Thoracic aorta (tissue), 2 donors: ENCODE data around the gene FRMPD2. TPM values are rescaled to one million over a fixed set of nuclear protein-coding genes. Genes with fewer than 3 reads are reported as not detected.

ENCODE experiments used
- ATAC-seq: fragments of 150-250 bp; one replicate; pipeline ENCODE4 v1.8.0; 2017; ENCODE audit warnings: low read depth; ENCODE audit not compliant: insufficient number of reproducible peaks, low FRiP score
- DNase-seq: peaks from one replicate; pipeline ENCODE4 v3.0.0-alpha.2; 2020; ENCODE audit warnings: low spot score
- H3K27ac ChIP-seq, 2 donors: fragments of 200-600 bp; sonication (generic); 1 replicate in 1 of 2; 2 replicates in 1 of 2; pipeline ENCODE4 v1.5.1; 2016; ENCODE audit warnings: mild to moderate bottlenecking in 2 of 2, moderate library complexity in 2 of 2
- H3K27me3 ChIP-seq: fragments of 200-600 bp; sonication (generic); replicated peaks from 2 replicates; pipeline ENCODE4 v1.6.0; 2016; ENCODE audit warnings: mild to moderate bottlenecking; ENCODE audit not compliant: insufficient read depth
- H3K36me3 ChIP-seq: fragments of 200-600 bp; sonication (generic); one replicate; pipeline ENCODE4 v1.5.1; 2016
- H3K4me1 ChIP-seq, 2 donors: fragments of 200-600 bp; sonication (generic); 1 replicate in 1 of 2; 2 replicates in 1 of 2; pipeline versions ENCODE4 v1.5.1 to v1.6.0; 2016; ENCODE audit warnings: low read depth in 2 of 2, mild to moderate bottlenecking in 1 of 2; ENCODE audit not compliant: control insufficient read depth in 1 of 2
- H3K4me3 ChIP-seq: fragments of 200-600 bp; sonication (generic); 2 replicates; pipeline ENCODE4 v1.5.1; 2016; ENCODE audit warnings: mild to moderate bottlenecking
- H3K9me3 ChIP-seq: fragments of 200-600 bp; sonication (generic); 2 replicates; pipeline ENCODE4 v1.5.1; 2016
- CTCF ChIP-seq: fragments of 200-600 bp; sonication (generic); IDR thresholded peaks from one replicate; pipeline ENCODE4 v1.5.1; 2019; ENCODE audit warnings: antibody characterized with exemption
- total RNA-seq, 2 donors: library from RNA; depleted of rRNA; stranded (reverse); fragments of >200 nt; gene quantifications; one replicate each; pipeline versions ENCODE4 v1.1.0 to v1.2.3, GENCODE V29; 2016

The FRMPD2 gene
- total RNA-seq, 2 donors from 2014 or later: not detected

GRCh38 chr10:48251152-48251524, 23.4 kb downstream of the FRMPD2 start:
- no peak overlapping the region for H3K27ac ChIP-seq
- DNase-seq (no peak), ATAC-seq (no peak)
- no peaks in the 10 kb centered on the region for H3K9me3 ChIP-seq
- H3K4me3 ChIP-seq: no peak overlapping the region
- TF ChIP-seq CTCF: no peak
- H3K4me1 ChIP-seq: no peaks in the 10 kb centered on the region
- H3K27me3 ChIP-seq: no peaks in the 10 kb centered on the region
- no peaks in the 10 kb centered on the region for H3K36me3 ChIP-seq

- no peaks in the 10 kb centered on the region for H3K36me3 ChIP-seq
- no peaks in the 10 kb centered on the region for H3K27me3 ChIP-seq
- DNase-seq (no peak), ATAC-seq (no peak)
- H3K4me3 ChIP-seq: no peak overlapping the region
- no peak for TF ChIP-seq CTCF
- H3K9me3 ChIP-seq: no peaks in the 10 kb centered on the region
- H3K27ac ChIP-seq: no peak overlapping the region
- no peaks in the 10 kb centered on the region for H3K4me1 ChIP-seq
Observed at GRCh38 chr10:48249763-48250351, 24.6 kb downstream of the FRMPD2 start.

GRCh38 chr10:48249004-48249762, 25.3 kb downstream of the FRMPD2 start:
- Histone ChIP-seq H3K27me3 (no peaks in the 10 kb centered on the region), H3K27ac (no peak overlapping the region), H3K4me3 (no peak overlapping the region), H3K4me1 (no peaks in the 10 kb centered on the region), H3K36me3 (no peaks in the 10 kb centered on the region), H3K9me3 (no peaks in the 10 kb centered on the region)
- no peak for TF ChIP-seq CTCF
- ATAC-seq (no peak), DNase-seq (no peak)

DNA sequence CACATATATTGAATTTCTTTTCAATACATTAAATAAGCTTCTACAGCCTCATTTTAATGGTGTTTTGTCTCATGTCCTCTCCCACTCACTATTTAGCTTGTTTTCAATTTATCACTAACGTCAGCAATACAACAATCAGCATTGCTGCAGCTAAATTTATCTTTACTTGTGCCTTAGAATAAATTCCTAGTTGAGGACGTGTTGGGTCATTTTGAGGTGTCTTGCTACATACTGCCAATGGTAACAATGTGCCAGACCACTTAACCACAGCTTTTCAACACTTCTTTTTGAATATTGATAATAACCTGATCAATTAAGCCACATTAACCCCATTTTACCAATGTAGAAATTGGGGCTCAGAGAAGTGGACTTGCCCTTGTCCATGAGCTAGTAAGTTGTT, 26.0 kb downstream of the FRMPD2 start:
- H3K4me3 ChIP-seq: no peak overlapping the region
- no peaks in the 10 kb centered on the region for H3K27me3 ChIP-seq
- no peak for ATAC-seq
- H3K27ac ChIP-seq: no peak overlapping the region
- no peaks in the 10 kb centered on the region for H3K4me1 ChIP-seq
- no peaks in the 10 kb centered on the region for H3K9me3 ChIP-seq
- DNase-seq: no peak
- no peak for TF ChIP-seq CTCF
- H3K36me3 ChIP-seq: no peaks in the 10 kb centered on the region

- no peak for TF ChIP-seq CTCF
- no peaks in the 10 kb centered on the region for H3K4me1 ChIP-seq
- H3K9me3 ChIP-seq: no peaks in the 10 kb centered on the region
- no peaks in the 10 kb centered on the region for H3K36me3 ChIP-seq
- H3K27me3 ChIP-seq: no peaks in the 10 kb centered on the region
- no peak overlapping the region for H3K27ac ChIP-seq
- ATAC-seq (no peak), DNase-seq (no peak)
- no peak overlapping the region for H3K4me3 ChIP-seq
Observed at GRCh38 chr10:48247680-48248079, 26.8 kb downstream of the FRMPD2 start.
